HG03060 (cell line): ENCODE measurements around the gene PDE4DIP.
"Not testable (repeated sequence)": the region's sequence is repeated elsewhere in the genome, so short reads cannot be mapped to it uniquely, and the experiment has no call there.

Experiments
- ATAC-seq: cut with Tn5 transposase; IDR thresholded peaks from one replicate; pipeline ENCODE4 v1.9.1; 2021; ENCODE audit warnings: low read depth, moderate number of reproducible peaks; ENCODE audit not compliant: unreplicated experiment

Gene PDE4DIP

GRCh38 chr1:148966084-148966483 is 121.9 kb downstream of the PDE4DIP start:
- not testable (repeated sequence) for ATAC-seq

GRCh38 chr1:148967580-148967979 is 123.4 kb downstream of the PDE4DIP start:
- not testable (repeated sequence) for ATAC-seq

GRCh38 chr1:148968682-148969081 is 124.5 kb downstream of the PDE4DIP start:
- not testable (repeated sequence) for ATAC-seq

- ATAC-seq = not testable (repeated sequence)
These were observed 124.9 kb downstream of the PDE4DIP start for GRCh38 chr1:148969126-148969525.

- ATAC-seq = not testable (repeated sequence)
These were observed 131.2 kb downstream of the PDE4DIP start for GRCh38 chr1:148975453-148975852.

GRCh38 chr1:148975866-148976537 is 131.8 kb downstream of the PDE4DIP start:
- ATAC-seq = not testable (repeated sequence)

GRCh38 chr1:148977785-148978184 is 133.6 kb downstream of the PDE4DIP start:
- not testable (repeated sequence) for ATAC-seq

GRCh38 chr1:148989378-148989777 is 145.2 kb downstream of the PDE4DIP start:
- ATAC-seq = not testable (repeated sequence)

GRCh38 chr1:148990233-148990788 is 146.1 kb downstream of the PDE4DIP start:
- ATAC-seq = not testable (repeated sequence)

GRCh38 chr1:148991818-148992217 is 147.6 kb downstream of the PDE4DIP start:
- ATAC-seq = not testable (repeated sequence)

GRCh38 chr1:148992364-148992763 is 148.1 kb downstream of the PDE4DIP start:
- not testable (repeated sequence) for ATAC-seq

GRCh38 chr1:148996449-148997224 is 152.4 kb downstream of the PDE4DIP start:
- ATAC-seq = not testable (repeated sequence)

- ATAC-seq = not testable (repeated sequence)
These were observed 153.2 kb downstream of the PDE4DIP start for GRCh38 chr1:148997405-148997804.

- ATAC-seq = not testable (repeated sequence)
These were observed 158.4 kb downstream of the PDE4DIP start for GRCh38 chr1:149002664-149003063.

GRCh38 chr1:149008326-149008725 is 164.1 kb downstream of the PDE4DIP start:
- not testable (repeated sequence) for ATAC-seq

- ATAC-seq = not testable (repeated sequence)
These were observed 164.5 kb downstream of the PDE4DIP start for GRCh38 chr1:149008769-149009168.

- not testable (repeated sequence) for ATAC-seq
These were observed 165.5 kb downstream of the PDE4DIP start for GRCh38 chr1:149009761-149010160.

GRCh38 chr1:149012599-149012998 is 168.4 kb downstream of the PDE4DIP start:
- ATAC-seq = not testable (repeated sequence)

- not testable (repeated sequence) for ATAC-seq
These were observed 169.3 kb downstream of the PDE4DIP start for GRCh38 chr1:149013513-149013912.

- not testable (repeated sequence) for ATAC-seq
These were observed 171.3 kb downstream of the PDE4DIP start for GRCh38 chr1:149015522-149015921.

- ATAC-seq = not testable (repeated sequence)
These were observed 172.4 kb downstream of the PDE4DIP start for GRCh38 chr1:149016626-149017025.
